IPS-20b (cell line): ENCODE results near the gene SYCE1.
"Not testable (repeated sequence)": the region's sequence is repeated elsewhere in the genome, so short reads cannot be mapped to it uniquely, and the experiment has no call there.

Experiments
- H3K27ac ChIP-seq: one replicate; pipeline ENCODE4 v1.5.1; 2013; ENCODE audit warnings: low read length
- H3K27me3 ChIP-seq: 2 replicates; pipeline ENCODE4 v1.6.1; 2013; ENCODE audit warnings: mild to moderate bottlenecking, low read length, inconsistent platforms; ENCODE audit not compliant: insufficient read depth
- H3K36me3 ChIP-seq: 2 replicates; pipeline ENCODE4 v1.6.1; 2013; ENCODE audit warnings: low read depth, mild to moderate bottlenecking, inconsistent platforms, low read length, moderate library complexity; ENCODE audit not compliant: insufficient read depth
- H3K4me1 ChIP-seq: 2 replicates; pipeline ENCODE4 v1.6.1; 2013; ENCODE audit warnings: mild to moderate bottlenecking, control low read depth, inconsistent platforms, low read length, moderate library complexity; ENCODE audit not compliant: insufficient read depth
- H3K4me3 ChIP-seq: 2 replicates; pipeline ENCODE4 v1.5.1; 2013; ENCODE audit warnings: mild to moderate bottlenecking, low read length, inconsistent platforms
- H3K9ac ChIP-seq: 2 replicates; pipeline ENCODE4 v1.6.1; 2013; ENCODE audit warnings: low read depth, mild to moderate bottlenecking, inconsistent platforms, low read length, moderate library complexity
- H3K9me3 ChIP-seq: 2 replicates; pipeline ENCODE4 v1.6.1; 2013; ENCODE audit warnings: mild to moderate bottlenecking, low read depth, low read length, inconsistent platforms; ENCODE audit not compliant: insufficient read depth

SYCE1 gene

GRCh38 chr10:133577037-133577436, 11.7 kb upstream of the SYCE1 start:
- H3K9ac ChIP-seq, H3K36me3 ChIP-seq, H3K4me1 ChIP-seq, H3K27me3 ChIP-seq, H3K4me3 ChIP-seq, H3K27ac ChIP-seq: not testable (repeated sequence)
- peaks cover 19% of the 10 kb centered on the region for H3K9me3 ChIP-seq

DNA sequence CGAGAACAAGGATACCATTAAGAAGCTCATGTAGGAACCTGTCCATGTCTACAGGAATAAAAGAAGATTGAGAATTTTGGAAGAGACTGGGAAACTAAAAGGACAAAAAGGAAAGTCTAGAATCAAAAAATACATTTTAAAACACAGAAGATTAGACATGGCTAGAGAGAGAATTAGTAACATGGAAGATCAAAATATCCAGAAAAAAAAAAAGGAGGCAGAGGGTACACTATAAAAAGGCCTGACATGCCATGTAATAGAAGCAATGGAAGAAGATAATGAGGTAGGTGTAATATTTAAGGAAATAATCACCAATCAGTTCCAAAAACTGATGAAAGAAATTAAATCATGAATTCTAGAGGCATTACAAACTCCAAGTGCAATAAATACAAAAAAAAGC, 8.1 kb upstream of the SYCE1 start:
- not testable (repeated sequence) for H3K27ac ChIP-seq, H3K9ac ChIP-seq, H3K36me3 ChIP-seq, H3K4me1 ChIP-seq, H3K27me3 ChIP-seq, H3K4me3 ChIP-seq
- peaks cover 19% of the 10 kb centered on the region; the same call in 1 of the 2 replicates for H3K9me3 ChIP-seq

DNA sequence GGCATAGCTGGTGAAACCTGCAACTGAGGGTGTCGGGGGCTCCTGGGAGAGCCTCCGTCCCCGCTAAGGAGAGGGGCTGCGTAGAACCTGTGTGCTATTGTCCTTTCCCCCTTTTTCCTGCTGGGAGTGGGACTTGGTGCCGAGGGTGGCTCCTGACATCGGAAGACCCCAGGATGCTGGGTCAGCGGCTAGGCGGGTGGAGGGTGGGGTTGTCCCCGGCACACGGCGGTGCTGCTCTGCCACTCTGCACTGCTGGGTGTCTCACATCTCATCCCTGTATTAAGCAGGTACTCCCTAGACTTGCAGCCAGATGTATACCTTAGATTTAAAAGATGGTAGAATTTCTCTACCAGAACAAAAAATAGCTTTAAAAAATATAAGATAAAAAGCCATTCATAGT, 6.7 kb upstream of the SYCE1 start:
- H3K9ac ChIP-seq, H3K27ac ChIP-seq, H3K4me1 ChIP-seq, H3K4me3 ChIP-seq, H3K36me3 ChIP-seq, H3K27me3 ChIP-seq: not testable (repeated sequence)
- H3K9me3 ChIP-seq: peaks cover 27% of the 10 kb centered on the region

DNA sequence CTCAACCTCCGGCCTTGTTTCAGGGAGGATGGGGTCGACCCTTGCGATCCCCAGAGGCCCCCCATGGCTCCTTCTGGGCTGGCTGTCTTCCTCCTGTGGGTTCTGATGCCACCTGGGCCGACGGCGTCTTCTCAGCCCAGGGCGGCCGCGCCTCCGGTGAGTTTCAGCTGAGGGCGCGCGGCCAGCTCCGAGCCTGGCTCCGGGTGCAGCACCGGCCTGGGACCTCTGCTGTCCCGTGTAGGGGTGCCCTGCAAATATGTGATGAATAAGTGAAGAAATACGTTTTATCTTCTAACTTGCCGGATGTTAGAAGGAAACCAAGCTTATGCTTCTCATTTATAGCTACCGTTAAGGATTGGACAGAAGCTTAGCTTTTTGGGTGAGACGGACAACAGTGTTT, 4.4 kb upstream of the SYCE1 start:
- not testable (repeated sequence) for H3K27ac ChIP-seq, H3K36me3 ChIP-seq, H3K27me3 ChIP-seq, H3K4me3 ChIP-seq, H3K4me1 ChIP-seq, H3K9ac ChIP-seq
- H3K9me3 ChIP-seq: peaks cover 47% of the 10 kb centered on the region

DNA sequence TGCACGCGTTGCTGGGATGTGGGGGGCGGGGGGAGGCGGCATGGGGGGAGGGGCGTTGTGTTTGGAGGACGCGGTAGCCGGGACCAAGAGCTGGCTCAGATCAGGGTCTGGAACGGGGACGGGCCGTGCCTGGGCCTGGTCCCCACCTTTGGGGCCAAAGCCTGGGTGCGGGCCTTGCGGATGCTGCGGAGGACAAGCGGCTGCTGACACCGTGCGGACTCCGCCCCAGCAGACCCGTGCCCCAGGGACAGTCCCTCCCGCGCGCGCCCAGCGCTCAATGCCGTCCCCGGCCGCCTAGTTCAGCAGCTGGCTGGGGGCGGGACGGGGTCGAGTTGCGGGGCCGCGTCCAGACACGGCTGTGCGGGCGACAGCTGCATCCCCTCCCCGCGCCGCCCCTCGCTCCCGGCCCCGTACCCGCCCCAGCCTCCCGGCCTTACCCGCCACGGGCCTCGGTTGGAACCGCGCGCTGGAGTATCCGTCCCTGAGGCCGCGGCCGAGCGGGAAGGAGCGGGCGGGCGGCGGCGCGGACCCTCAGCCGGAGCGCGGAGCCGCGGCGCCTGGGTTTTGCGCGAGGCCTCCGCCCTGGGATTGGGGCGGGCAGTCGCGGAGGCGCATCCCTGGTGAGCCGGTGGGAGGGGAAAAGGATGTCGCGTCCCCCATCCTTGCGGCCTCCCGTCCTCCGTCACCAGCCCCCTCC, 3.6 kb upstream of the SYCE1 start:
- not testable (repeated sequence) for H3K9ac ChIP-seq, H3K36me3 ChIP-seq, H3K4me1 ChIP-seq, H3K27me3 ChIP-seq, H3K4me3 ChIP-seq, H3K27ac ChIP-seq
- H3K9me3 ChIP-seq: peaks cover 51% of the 10 kb centered on the region

DNA sequence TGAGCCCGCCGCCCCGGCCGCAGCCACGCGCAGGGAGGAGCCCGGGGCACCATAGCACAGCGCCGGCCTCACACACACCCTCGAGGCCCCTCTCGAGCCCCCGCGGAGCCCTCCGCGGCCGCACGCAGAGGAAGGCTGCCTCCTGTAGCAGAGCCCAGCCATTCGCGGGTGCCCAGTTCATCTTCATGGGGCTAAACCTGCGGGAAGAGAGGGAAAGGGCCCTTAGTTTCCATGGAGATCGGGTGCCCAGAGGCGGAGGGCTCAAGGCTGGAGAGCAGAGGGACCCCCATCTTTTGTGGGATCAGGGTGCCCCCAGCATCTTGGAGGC, 2.9 kb upstream of the SYCE1 start:
- H3K4me3 ChIP-seq: no peak overlapping the region
- H3K27me3 ChIP-seq: peaks cover 4% of the 10 kb centered on the region
- H3K4me1 ChIP-seq: no peaks in the 10 kb centered on the region
- H3K9me3 ChIP-seq: peaks cover 52% of the 10 kb centered on the region
- H3K27ac ChIP-seq: no peak overlapping the region
- H3K9ac ChIP-seq: no peak overlapping the region
- H3K36me3 ChIP-seq: no peaks in the 10 kb centered on the region

DNA sequence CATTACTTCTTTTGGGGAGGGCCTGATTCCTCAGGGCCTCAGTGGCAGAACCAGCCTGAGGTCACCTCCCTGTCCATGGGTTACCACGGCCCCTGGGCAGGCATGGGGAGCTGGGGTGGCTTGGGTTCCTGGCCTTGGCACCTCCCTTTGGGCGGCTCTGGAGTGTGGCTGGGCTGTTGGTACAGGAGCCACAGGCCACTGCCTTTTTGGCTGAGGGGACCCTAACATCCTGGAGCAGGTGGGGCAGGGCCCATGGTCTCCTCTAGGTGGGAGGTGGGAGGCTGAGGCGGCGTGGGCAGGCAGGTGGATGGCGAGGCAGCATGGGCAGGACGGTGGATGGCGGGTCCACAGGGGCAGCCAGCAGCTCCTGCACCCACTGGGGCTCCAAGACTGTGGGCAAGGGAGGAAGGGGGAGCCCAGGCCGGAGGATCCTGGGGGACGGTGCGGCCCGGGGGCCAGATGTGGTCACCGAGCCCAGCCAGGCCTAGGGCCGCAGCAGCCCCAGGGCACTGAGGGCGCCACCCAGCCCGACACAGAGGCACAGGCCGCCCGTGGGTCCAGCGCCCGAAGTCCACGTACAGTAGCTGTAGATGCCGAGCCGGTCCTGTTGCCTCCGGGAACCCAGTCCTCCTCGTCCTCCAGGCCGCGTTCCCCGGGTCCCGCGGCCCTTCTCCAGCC, 2.4 kb upstream of the SYCE1 start:
- H3K4me1 ChIP-seq: no peaks in the 10 kb centered on the region
- H3K4me3 ChIP-seq: no peak overlapping the region
- peaks cover 4% of the 10 kb centered on the region for H3K27me3 ChIP-seq
- H3K9ac ChIP-seq: no peak overlapping the region
- H3K27ac ChIP-seq: no peak overlapping the region
- H3K9me3 ChIP-seq: peaks cover 52% of the 10 kb centered on the region
- H3K36me3 ChIP-seq: no peaks in the 10 kb centered on the region

- Histone ChIP-seq H3K9me3 (peaks cover 55% of the 10 kb centered on the region), H3K9ac (no peak overlapping the region), H3K4me3 (no peak overlapping the region), H3K36me3 (no peaks in the 10 kb centered on the region), H3K4me1 (no peaks in the 10 kb centered on the region), H3K27me3 (peaks cover 4% of the 10 kb centered on the region), H3K27ac (no peak overlapping the region)
These were observed 1.7 kb upstream of the SYCE1 start for GRCh38 chr10:133567119-133567518.

GRCh38 chr10:133564816-133565215, 567 bp downstream of the SYCE1 start:
- H3K9ac ChIP-seq: no peak overlapping the region
- H3K36me3 ChIP-seq: no peaks in the 10 kb centered on the region
- no peaks in the 10 kb centered on the region for H3K4me1 ChIP-seq
- peaks cover 76% of the 10 kb centered on the region for H3K9me3 ChIP-seq
- H3K27me3 ChIP-seq: peaks cover 2% of the 10 kb centered on the region
- H3K27ac ChIP-seq: no peak overlapping the region
- H3K4me3 ChIP-seq: no peak overlapping the region

DNA sequence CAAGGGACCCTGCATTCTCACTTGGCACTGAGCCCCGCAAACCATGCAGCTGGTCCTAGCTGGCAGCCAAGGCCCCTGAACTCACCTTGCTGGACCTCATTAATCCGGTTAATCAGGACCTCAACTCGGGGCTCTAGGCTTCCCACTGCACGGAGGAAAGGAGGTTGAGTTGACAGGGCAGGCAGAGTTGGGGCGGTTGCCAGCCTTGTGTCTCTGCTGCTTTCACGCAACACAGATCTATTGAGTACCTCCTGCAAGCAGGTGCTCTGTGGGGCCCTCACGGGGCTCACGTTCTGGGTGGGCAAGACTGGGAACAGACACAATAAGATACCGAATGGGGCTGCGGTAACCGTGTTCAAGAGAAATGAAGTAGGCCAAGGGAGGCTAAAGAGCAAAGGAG, 6.2 kb downstream of the SYCE1 start:
- no peak overlapping the region for H3K27ac ChIP-seq
- H3K36me3 ChIP-seq: no peaks in the 10 kb centered on the region
- H3K9ac ChIP-seq: no peak overlapping the region
- peaks cover 96% of the 10 kb centered on the region for H3K9me3 ChIP-seq
- H3K4me1 ChIP-seq: no peaks in the 10 kb centered on the region
- H3K27me3 ChIP-seq: no peaks in the 10 kb centered on the region
- H3K4me3 ChIP-seq: no peak overlapping the region

- H3K9me3 ChIP-seq: peaks cover 96% of the 10 kb centered on the region
These were observed 8.0 kb downstream of the SYCE1 start for GRCh38 chr10:133557381-133557780.

GRCh38 chr10:133555521-133555920, 9.9 kb downstream of the SYCE1 start:
- Histone ChIP-seq H3K4me1 (no peaks in the 10 kb centered on the region), H3K27ac (no peak overlapping the region)

More at GRCh38 chr10:133557381-133557780, 8.0 kb downstream of the SYCE1 start:
- H3K4me1 ChIP-seq: no peaks in the 10 kb centered on the region
- no peaks in the 10 kb centered on the region for H3K27me3 ChIP-seq
- H3K36me3 ChIP-seq: no peaks in the 10 kb centered on the region
- H3K9ac ChIP-seq: no peak overlapping the region
- no peak overlapping the region for H3K4me3 ChIP-seq
- H3K27ac ChIP-seq: no peak overlapping the region

More at GRCh38 chr10:133555521-133555920, 9.9 kb downstream of the SYCE1 start:
- H3K27me3 ChIP-seq: no peaks in the 10 kb centered on the region
- H3K4me3 ChIP-seq: no peak overlapping the region
- no peaks in the 10 kb centered on the region for H3K36me3 ChIP-seq
- no peak overlapping the region for H3K9ac ChIP-seq
- peaks cover 99% of the 10 kb centered on the region for H3K9me3 ChIP-seq
